AG09319 (cell line): Measurements from ENCODE around the gene FSCB.
"Not testable (repeated sequence)": the region's sequence is repeated elsewhere in the genome, so short reads cannot be mapped to it uniquely, and the experiment has no call there.

Experiments used
- DNase-seq: peaks from one replicate; pipeline ENCODE4 v3.0.0-alpha.2; 2010; ENCODE audit warnings: low read depth; ENCODE audit errors: extremely low read depth
- TF ChIP-seq, protein P1 (sequence below): IDR thresholded peaks from 2 replicates; pipeline ENCODE4 v1.5.1; 2011; ENCODE audit warnings: low read depth, mild to moderate bottlenecking, inconsistent platforms, low read length, moderate library complexity

FSCB gene, protein sequence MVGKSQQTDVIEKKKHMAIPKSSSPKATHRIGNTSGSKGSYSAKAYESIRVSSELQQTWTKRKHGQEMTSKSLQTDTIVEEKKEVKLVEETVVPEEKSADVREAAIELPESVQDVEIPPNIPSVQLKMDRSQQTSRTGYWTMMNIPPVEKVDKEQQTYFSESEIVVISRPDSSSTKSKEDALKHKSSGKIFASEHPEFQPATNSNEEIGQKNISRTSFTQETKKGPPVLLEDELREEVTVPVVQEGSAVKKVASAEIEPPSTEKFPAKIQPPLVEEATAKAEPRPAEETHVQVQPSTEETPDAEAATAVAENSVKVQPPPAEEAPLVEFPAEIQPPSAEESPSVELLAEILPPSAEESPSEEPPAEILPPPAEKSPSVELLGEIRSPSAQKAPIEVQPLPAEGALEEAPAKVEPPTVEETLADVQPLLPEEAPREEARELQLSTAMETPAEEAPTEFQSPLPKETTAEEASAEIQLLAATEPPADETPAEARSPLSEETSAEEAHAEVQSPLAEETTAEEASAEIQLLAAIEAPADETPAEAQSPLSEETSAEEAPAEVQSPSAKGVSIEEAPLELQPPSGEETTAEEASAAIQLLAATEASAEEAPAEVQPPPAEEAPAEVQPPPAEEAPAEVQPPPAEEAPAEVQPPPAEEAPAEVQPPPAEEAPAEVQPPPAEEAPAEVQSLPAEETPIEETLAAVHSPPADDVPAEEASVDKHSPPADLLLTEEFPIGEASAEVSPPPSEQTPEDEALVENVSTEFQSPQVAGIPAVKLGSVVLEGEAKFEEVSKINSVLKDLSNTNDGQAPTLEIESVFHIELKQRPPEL

DNA sequence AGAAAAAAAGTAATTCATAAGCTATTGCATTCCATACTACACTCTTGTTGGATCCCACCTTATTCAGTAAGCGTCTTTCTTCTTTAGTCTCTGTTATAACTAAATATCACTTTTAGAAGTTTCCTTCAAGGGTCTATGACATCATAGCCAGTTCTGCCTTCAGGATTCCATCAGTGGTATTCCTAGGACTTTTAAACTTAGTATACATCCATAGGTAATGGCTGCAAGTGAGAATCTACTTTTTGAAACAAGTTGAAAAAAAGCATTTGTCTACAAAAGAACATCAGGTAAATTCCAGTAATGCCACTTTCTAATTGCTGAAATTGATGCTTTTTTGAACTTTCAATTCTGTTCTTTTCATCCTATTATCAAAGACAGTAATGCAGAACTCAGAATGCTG is at the start of gene FSCB:
Gene FSCB, minus strand, starts transcription at position 101 of the 400 bp plus-strand sequence. CDS start 296 bp downstream, outside the sequence.
- DNase-seq: no peak
- TF ChIP-seq, protein P1, sequence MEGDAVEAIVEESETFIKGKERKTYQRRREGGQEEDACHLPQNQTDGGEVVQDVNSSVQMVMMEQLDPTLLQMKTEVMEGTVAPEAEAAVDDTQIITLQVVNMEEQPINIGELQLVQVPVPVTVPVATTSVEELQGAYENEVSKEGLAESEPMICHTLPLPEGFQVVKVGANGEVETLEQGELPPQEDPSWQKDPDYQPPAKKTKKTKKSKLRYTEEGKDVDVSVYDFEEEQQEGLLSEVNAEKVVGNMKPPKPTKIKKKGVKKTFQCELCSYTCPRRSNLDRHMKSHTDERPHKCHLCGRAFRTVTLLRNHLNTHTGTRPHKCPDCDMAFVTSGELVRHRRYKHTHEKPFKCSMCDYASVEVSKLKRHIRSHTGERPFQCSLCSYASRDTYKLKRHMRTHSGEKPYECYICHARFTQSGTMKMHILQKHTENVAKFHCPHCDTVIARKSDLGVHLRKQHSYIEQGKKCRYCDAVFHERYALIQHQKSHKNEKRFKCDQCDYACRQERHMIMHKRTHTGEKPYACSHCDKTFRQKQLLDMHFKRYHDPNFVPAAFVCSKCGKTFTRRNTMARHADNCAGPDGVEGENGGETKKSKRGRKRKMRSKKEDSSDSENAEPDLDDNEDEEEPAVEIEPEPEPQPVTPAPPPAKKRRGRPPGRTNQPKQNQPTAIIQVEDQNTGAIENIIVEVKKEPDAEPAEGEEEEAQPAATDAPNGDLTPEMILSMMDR: no peak

DNA sequence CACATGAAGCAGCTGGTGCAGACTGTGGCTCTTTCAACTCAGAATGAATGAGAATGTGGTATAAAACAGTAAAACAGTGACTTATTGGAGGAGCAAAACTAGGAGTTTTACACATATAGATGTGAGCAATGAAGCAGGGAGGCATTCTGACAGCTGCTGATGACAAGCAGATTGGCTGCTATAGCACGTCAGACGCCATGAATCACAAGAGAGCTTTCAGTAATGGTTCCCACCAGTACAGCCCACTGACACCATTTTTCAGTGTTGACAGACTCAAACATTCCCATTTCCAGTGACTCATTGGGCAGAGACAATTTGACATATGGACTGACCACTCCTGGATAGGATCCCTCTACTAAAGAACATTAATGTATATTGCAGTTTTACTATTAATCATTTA is 24.6 kb upstream of the FSCB start:
- TF ChIP-seq, protein P1: no peak
- DNase-seq: no peak

DNA sequence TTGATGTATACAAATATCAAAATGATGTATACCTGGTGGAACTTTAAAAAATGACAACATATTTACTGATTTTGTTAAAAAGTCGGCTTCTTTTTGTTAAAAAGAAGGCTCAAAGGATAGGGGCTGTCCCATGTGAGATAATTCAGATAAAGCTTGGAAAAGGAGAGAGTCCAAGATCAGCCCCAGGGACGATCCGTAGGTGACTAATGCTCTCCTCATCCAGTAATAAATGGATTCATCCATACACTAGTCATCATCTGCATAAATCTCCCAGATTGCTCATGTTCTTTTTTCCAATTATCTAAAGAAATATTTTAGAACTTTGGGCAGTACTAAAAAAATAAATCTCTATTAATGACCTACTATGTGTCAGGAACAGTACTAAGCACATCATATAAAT is 23.4 kb upstream of the FSCB start:
- no peak for DNase-seq
- TF ChIP-seq, protein P1: no peak

DNA sequence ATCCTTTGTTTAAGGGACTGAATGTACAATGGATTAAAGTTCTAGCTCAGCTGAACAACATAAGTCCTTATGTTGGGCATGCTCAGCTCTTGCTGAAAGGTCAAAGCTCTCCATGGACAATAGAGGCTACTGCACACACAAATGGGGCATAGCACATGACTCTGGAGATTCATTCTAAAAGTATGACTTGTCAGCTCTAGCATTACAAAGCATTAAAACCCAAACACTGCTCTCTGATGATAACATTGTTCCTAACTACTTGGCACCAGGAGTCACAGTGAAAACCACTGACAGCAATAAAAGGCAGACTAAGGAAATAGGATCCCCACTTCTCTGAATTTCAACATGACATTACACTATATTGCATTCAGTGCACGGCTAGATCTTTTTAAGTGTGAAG is 21.9 kb upstream of the FSCB start:
- TF ChIP-seq, protein P1: no peak
- no peak for DNase-seq

DNA sequence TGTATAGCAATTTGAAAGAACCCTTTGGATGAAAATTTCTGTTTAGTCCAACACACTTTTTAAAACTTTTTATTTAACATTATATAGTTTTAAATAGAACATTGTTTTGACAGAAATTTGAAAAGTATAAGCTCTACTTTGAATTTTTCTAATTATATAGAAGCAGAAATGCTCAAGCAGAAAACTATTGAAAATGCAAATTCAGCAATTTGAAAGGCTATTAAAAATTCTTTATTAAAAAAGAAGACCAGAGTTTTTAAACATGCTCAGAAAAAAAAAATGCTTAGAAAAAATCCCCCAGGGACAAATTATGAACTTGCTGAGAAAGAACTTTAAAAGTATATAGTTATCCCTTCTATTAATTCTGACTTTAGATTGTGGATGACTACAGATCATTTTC is 21.1 kb upstream of the FSCB start:
- no peak for DNase-seq

DNA sequence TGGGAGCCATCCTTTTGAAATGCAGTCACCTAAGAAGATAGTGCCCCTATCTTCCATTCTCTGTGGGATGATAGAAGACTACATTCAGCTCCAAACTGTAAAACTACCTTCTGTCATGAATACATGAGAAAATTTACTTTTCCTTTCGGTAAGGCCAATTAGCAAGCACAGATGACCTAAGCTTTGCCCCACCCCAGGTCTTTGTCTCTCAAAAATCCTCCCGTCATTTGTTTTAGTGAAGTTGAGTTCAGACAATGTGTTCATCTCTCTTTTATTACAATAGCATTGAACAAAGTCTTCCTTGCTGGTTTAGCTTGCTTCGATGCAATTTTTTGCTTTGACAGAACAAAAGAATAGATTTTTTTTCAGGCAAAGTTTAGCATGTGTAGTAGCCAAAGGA is 18.2 kb upstream of the FSCB start:
- TF ChIP-seq, protein P1: no peak
- no peak for DNase-seq

More for the DNA sequence above, 21.1 kb upstream of the FSCB start:
- TF ChIP-seq, protein P1: no peak

DNA sequence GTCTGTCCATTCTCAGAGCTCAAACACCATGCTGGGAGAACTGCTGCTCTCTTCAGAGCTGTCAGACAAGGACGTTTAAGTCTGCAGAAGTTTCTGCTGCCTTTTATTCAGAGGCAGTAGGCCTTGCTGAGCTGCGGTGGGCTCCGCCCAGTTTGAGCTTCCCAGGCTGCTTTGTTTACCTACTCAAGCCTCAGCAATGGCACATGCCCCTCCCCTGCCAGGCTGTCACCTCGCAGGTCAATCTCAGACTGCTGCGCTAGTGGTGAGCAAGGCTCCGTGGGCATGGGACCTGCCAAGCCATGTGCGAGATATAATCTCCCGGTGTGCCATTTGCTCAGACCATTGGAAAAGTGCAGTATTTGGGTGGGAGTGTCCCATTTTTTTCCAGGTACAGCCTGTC is 8.6 kb upstream of the FSCB start:
- DNase-seq: not testable (repeated sequence)
